HG03135 (cell line): ENCODE results near the gene KLKB1.
"Not testable (repeated sequence)": the region's sequence is repeated elsewhere in the genome, so short reads cannot be mapped to it uniquely, and the experiment has no call there.

Experiments used
- ATAC-seq: cut with Tn5 transposase; IDR thresholded peaks from one replicate; pipeline ENCODE4 v1.9.1; 2021; ENCODE audit warnings: mild to moderate bottlenecking, moderate library complexity; ENCODE audit not compliant: unreplicated experiment

Gene KLKB1

GRCh38 chr4:186226521-186227189 lies 652 bp upstream of the KLKB1 start:
- no peak for ATAC-seq

DNA sequence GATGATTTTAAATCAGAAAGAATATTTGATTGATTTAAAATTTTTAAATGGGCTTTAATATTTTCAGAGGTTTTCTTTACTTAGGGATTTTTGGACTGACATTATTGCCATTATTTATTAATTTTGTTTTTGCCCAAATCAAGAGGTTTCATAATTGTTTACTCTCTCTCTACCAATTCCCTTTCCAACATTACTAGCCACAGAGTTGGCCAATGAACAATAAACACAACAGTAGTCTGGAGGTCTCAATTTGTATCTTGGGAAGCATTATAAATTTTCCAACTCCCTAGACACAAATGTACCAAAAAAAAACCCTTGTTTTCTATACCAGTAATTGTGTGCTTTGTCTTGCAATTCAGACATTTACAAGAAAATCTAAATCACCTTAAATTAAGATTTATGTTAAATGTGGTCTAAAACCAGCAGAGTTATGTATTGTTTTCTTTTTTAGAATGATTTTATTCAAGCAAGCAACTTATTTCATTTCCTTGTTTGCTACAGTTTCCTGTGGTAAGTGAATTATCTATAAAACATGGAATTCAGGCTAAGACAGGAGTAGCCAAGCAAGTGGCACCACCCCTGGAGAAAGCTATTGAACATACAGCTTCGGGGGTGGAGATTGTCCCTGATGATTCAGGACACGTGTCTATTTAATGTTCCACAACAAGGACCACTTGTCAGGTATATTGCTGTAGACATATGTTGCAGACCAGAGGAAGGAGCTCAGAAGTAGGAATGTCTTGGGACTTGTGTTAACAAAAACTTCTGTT lies 622 bp downstream of the KLKB1 start:
- no peak for ATAC-seq

DNA sequence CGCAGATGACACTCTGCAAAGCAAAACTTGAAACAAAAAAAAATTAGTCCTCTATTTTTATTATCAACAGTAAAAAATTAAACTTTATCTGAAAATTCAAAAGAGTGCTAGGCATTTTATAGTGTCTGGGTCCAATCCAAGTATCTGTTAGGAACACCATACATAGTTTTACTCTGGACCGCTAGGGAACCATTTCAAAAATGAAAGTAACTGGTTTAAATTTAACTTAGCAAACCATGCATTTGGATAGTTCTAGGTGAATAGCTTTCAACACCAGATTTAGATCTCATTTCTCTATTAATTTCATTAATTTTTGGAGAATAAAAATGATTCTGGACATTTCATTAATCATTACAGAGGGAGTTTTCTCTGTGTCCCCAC lies 1.2 kb downstream of the KLKB1 start:
- no peak for ATAC-seq

GRCh38 chr4:186234367-186234766 lies 7.1 kb downstream of the KLKB1 start:
- no peak for ATAC-seq

DNA sequence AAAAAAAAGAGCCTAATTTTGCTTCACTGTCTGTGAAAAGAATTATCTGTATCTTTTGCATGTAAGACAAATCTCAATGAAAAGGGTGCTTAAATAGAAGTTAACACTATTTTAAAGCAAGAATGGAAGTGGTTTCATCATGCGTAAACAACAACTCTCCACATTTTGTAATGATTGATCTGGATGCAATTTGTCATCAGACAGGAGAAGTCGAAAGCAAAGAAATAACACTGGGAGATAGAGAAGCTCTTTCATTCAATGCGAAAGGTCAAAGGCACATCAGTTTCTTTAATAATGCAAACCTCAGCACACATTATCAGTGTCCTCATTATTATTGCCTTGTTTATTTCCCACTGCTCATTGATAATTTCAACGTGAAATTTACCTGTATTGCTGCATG lies 8.8 kb downstream of the KLKB1 start:
- no peak for ATAC-seq

- ATAC-seq = no peak
Measured at GRCh38 chr4:186240452-186240847, 13.1 kb downstream of the KLKB1 start.

GRCh38 chr4:186240848-186241491 lies 13.7 kb downstream of the KLKB1 start:
- ATAC-seq = no peak

DNA sequence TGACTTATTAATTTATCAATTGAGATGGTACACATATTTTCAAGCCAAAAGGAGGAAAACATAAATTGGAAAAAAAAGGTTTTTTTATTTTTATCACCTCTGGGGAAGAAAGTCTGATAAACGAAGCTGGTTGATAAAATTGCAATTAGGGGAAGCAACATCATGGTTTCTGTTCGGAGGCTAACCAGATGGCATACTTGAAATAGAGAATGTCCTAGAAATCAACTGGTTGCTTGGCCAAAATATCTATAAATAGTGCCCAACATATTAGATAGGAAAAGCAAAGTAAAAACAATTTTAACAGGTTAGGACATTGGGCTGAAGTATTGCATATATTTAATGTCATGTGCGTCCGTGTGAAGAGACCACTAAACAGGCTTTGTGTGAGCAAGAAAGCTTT lies 14.3 kb downstream of the KLKB1 start:
- no peak for ATAC-seq

DNA sequence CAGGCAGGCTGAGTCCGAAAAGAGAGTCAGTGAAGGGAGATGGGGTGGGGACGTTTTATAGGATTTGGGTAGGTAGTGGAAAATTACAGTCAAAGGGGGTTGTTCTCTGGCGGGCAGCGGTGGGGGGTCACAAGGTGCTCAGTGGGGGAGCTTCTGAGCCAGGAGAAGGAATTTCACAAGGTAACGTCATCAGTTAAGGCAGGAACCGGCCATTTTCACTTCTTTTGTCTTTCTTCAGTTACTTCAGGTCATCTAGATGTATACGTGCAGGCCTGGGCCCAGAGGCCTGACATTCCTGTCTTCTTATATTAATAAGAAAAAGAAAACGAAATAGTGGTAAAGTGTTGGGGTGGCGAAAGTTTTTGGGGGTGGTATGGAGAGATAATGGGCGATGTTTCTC lies 14.7 kb downstream of the KLKB1 start:
- not testable (repeated sequence) for ATAC-seq

DNA sequence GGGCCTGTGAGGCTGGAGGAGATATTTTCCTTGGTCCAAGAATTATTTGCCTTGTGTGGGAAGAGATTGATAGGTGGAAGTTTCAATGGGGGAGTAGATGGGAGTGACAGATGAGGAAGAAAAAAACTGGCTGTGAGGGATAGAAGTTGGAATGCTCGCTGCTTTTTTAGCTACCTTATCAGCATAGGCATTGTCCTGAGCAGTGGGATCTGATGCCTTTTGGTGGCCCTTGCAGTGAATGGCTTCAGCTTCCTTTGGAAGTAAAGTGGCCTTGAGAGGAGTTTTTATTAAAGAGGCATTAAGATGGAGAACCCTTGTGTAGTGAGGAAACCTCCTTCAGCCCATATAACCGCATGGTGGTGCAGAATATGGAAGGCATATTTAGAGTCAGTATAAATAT lies 16.0 kb downstream of the KLKB1 start:
- ATAC-seq = no peak

DNA sequence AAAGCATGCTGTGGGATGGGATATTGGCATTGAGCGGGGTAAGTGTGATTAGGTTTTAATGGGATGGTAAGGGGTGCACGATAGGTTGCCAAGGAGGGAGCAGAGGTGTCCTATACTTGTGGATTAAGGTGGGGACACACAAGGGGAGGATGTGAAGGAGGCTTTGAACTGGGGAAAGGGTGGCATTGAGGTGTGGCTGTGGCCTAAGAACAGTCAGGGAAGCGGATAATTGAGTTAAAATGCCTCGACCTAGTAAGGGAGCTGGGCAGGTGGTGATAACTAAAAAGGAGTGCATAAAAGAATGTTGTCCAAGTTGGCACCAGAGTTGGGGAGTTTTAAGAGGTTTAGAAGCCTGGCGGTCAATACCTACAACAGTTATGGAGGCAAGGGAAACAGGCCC lies 17.5 kb downstream of the KLKB1 start:
- no peak for ATAC-seq

DNA sequence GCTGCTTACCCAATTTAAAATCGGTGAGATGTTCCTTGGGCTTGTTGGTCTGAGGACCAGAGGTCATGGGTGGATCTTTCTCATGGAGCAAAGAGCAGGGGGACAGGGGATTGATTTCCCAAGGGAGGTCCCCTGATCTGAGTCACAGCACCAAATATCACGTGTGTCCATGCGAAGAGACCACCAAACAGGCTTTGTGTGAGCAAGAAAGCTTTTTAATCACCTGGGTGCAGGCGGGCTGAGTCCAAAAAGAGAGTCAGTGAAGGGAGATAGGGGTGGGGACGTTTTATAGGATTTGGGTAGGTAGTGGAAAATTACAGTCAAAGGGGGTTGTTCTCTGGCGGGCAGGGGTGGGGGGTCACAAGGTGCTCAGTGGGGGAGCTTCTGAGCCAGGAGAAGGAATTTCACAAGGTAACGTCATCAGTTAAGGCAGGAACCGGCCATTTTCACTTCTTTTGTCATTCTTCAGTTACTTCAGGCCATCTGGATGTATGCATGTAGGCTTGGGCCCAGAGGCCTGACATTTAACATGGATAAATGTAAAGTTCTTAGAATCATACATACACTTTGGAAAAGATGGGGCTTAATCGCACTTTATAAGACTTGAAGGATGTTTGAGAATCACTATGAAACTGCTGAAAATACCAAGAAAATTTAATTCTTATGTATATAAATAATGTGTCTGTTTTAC lies 19.9 kb downstream of the KLKB1 start:
- not testable (repeated sequence) for ATAC-seq

- ATAC-seq = no peak
Measured at GRCh38 chr4:186248643-186249042, 21.3 kb downstream of the KLKB1 start.

DNA sequence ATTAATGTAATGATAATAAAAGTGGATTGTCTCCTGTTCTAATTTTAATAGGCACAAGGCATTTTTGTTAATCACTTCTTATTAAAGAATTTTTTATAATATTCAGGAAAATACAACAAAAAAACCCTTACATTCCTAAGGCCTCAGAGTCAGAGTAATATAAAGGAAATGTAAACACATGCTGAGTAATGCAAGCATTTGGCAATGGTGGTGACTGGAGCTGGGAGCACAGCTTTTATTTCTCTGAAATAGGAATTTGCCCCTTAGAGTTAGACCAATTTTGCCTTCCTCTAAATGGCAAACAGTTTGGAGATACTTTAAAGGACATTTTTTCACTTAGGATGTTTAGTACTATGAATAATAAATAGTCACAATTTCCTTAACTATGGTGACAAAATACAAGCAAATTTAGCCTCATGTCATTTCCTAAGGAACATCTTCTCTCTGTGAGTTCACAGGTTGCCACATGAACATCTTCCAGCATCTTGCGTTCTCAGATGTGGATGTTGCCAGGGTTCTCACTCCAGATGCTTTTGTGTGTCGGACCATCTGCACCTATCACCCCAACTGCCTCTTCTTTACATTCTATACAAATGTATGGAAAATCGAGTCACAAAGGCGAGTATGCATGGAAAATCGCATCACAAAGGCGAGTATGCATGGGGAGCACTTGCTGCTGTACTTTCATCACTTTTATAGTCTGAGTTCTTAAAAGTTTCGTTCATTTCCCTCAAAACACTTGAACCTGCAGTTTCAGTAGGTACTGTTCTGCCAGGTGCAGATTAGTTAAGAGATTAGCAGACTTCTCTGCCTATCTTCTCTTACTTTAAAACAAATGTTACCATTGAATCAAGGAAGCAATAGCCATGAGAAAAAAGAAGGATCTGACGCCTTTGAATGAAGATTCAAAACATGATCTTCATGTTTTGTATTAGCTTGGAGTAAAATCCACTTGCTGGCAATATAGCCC lies 22.8 kb downstream of the KLKB1 start:
- no peak for ATAC-seq

- no peak for ATAC-seq
Measured at GRCh38 chr4:186250760-186251159, 23.5 kb downstream of the KLKB1 start.

GRCh38 chr4:186255122-186255521 lies 27.8 kb downstream of the KLKB1 start:
- ATAC-seq = no peak

- no peak for ATAC-seq
Measured at GRCh38 chr4:186258216-186258811, 31.0 kb downstream of the KLKB1 start.

DNA sequence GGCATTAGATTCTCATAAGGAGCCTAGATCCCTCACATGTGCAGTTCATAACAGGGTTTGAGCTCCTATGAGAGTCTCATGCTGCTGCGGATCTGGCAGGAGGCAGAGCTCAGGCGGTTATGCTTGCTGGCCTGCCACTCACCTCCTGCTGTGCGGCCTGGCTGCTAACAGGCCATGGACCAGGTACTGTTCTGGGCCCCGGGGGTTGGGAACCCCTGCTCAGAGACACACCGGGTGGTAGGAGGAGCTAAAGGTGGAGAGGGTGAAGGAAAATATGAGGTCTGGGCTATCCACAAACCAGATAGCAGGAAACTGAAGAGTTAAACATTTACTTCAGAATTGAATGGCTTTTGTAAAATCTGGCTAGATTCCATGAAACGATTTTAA lies 32.8 kb downstream of the KLKB1 start:
- no peak for ATAC-seq

DNA sequence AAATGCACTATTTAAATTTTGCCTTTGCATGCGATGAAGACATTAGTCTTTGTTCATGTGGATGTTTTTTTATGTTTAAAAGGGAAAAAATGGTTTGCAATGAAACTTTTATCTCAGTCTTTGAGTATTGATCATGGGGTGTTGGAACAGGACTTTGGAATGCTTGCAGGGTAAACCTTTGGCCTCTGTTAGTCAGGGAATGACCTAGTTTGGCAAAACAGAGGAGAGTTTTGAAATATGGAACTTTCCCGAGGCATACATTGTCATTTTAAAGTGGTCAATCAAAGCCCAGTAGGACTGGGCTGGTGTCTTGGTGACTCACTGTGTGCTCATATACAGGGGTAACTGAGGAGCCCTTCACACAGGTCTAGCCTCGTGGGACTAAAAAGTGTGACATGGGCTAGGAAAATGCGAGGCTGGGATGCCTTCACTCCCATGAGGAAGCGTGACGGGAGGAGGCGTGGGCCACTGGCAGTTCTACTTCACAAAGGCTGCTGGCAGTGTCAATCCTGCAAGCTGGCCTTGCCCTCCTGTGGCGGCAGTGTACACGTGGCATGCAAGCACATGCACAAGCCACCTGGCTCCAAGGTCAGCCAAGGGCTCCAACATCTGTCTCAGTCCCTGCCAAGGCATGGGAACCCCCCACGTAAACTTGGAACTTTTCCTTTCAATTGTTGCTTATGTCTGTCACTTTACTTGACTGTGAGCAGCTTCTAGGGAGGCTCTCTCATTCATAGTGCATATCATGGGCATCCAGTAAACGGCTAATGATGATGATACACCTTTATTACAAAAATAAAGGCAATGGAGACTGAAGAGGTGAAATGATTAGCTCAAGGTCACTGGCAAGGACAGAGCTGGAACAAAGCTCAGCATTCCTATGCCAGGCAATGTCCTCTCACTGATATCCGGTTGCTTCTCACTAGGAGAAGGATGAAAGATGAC lies 33.5 kb downstream of the KLKB1 start:
- ATAC-seq = no peak
